Measurements from ENCODE around the gene FADS2. TPM values are rescaled to one million over a fixed set of nuclear protein-coding genes. Genes with fewer than 3 reads are reported as not detected.

The FADS2 gene
- total RNA-seq, 2 donors from 2014 or later = 5.1 to 10.2 TPM

DNA sequence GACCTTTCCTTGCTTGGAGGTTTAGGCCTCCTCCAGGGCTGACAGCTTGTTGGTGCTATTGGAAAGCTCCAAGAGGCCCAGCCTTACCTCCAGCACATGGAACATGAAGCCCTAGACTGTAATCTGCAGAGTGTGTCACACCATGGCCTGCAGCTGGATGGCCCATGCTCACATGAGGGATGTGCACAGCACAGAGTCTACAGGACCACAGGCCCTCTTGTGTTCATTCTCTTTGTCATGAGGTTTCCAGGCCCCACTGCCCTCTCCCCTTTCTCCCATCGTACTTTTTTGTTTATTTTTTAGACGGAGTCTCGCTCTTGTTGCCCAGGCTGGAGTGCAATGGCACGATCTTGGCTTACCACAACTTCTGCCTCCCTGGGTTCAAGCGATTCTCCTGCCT, 21.3 kb upstream of the FADS2 start:
- TF ChIP-seq, protein P1, sequence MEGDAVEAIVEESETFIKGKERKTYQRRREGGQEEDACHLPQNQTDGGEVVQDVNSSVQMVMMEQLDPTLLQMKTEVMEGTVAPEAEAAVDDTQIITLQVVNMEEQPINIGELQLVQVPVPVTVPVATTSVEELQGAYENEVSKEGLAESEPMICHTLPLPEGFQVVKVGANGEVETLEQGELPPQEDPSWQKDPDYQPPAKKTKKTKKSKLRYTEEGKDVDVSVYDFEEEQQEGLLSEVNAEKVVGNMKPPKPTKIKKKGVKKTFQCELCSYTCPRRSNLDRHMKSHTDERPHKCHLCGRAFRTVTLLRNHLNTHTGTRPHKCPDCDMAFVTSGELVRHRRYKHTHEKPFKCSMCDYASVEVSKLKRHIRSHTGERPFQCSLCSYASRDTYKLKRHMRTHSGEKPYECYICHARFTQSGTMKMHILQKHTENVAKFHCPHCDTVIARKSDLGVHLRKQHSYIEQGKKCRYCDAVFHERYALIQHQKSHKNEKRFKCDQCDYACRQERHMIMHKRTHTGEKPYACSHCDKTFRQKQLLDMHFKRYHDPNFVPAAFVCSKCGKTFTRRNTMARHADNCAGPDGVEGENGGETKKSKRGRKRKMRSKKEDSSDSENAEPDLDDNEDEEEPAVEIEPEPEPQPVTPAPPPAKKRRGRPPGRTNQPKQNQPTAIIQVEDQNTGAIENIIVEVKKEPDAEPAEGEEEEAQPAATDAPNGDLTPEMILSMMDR (IDR thresholded peaks at IDR 0.05) = no peak
- peaks cover 31% of the 10 kb centered on the region for H3K36me3 ChIP-seq
- H3K27me3 ChIP-seq = no peaks in the 10 kb centered on the region
- H3K4me1 ChIP-seq = no peaks in the 10 kb centered on the region
- H3K4me3 ChIP-seq = no peak overlapping the region
- DNase-seq (ENCODE audit: low spot score) = no peak
- no peaks in the 10 kb centered on the region for H3K9me3 ChIP-seq
- H3K27ac ChIP-seq = no peak overlapping the region

DNA sequence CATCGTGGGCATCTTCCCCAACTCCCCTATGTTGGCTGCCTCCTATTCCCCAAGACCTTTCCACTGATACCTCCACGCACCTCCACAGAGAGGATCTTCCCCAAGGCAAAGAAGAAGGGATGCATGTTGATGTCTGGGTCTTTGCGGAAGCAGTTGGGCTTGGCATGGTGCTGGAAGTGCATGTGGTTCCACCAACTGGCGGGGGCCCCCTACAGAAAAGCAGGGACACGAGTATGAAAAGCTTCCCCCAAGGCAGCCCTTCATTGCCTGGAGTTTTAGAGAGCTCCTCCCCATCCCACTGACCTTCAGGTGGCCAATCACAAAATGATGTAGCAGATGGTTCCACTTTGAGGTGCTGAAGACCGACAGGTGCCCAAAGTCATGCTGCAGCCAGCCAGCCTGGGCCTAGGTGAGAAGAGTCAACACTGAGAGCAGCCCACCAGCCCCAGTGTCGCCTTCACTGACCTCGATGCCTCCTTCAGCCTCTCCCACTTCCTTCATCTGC, 17.4 kb upstream of the FADS2 start:
- H3K4me3 ChIP-seq = no peak overlapping the region
- H3K9me3 ChIP-seq = no peaks in the 10 kb centered on the region
- TF ChIP-seq, protein P1 (IDR thresholded peaks at IDR 0.05) = no peak
- H3K27me3 ChIP-seq = no peaks in the 10 kb centered on the region
- no peaks in the 10 kb centered on the region for H3K4me1 ChIP-seq
- DNase-seq (ENCODE audit: low spot score) = no peak
- no peak overlapping the region for H3K27ac ChIP-seq
- peaks cover 31% of the 10 kb centered on the region for H3K36me3 ChIP-seq

DNA sequence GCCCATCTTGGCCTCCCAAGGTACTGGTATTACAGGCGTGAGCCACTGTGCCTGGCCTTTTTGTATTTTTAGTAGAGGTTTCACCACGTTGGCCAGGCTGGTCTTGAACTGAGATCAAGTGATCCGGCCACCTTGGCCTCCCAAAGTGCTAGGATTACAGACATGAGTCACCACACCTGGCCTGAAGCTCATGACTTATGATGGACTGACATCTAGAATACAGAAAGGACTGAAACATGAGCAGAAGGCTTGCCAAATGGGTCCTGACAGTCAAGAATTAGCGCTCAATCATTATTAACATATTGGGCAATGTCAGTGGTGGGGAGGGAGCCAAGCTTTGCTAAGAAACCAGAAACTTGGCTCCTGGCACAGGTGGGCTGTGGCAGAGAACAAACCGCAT, 16.3 kb upstream of the FADS2 start:
- Histone ChIP-seq H3K36me3 (peaks cover 31% of the 10 kb centered on the region), H3K9me3 (no peaks in the 10 kb centered on the region), H3K27ac (no peak overlapping the region), H3K4me3 (no peak overlapping the region), H3K27me3 (no peaks in the 10 kb centered on the region), H3K4me1 (peaks cover 0 to 7% of the 10 kb centered on the region in 2 donors)
- TF ChIP-seq, protein P1 (IDR thresholded peaks at IDR 0.05) = no peak
- DNase-seq (ENCODE audit: low spot score) = no peak

DNA sequence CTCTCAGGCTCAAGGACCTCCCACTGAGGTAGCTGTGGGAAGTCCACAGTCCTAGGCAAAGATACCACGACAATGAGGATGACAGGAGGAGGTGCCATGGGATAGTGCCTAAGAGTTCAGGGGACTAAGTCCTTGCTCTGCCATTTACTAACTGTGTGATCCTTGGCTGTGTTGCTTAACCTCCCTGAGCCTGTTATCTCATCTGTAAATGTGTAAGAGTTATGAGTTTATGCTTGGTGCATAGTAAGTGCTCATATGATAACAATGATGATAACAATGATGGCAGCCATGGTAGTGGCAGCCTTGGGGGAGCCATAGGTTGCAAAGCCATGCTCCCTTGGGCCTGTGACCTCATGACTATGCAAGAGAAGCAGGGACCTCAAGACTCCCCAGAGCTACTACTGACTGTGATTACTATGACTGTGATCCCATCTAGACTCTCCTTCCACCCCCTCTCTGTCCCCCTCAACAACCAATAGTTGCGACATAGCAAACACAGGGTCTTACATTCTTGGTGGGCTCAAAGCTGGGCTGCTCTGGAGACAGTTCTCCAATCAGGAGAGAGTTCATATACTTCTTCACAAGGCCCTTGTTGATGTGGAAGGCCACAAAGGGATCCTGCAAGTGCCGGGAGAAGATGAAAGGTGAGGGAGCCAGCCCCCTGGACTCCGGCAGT, 15.2 kb upstream of the FADS2 start:
- no peak overlapping the region for H3K4me3 ChIP-seq
- H3K9me3 ChIP-seq = no peaks in the 10 kb centered on the region
- H3K4me1 ChIP-seq = peaks cover 0 to 14% of the 10 kb centered on the region in 2 donors
- no peak overlapping the region for H3K27ac ChIP-seq
- H3K36me3 ChIP-seq = peaks cover 31% of the 10 kb centered on the region
- TF ChIP-seq, protein P1 (IDR thresholded peaks at IDR 0.05) = no peak
- H3K27me3 ChIP-seq = no peaks in the 10 kb centered on the region
- DNase-seq (ENCODE audit: low spot score) = no peak

DNA sequence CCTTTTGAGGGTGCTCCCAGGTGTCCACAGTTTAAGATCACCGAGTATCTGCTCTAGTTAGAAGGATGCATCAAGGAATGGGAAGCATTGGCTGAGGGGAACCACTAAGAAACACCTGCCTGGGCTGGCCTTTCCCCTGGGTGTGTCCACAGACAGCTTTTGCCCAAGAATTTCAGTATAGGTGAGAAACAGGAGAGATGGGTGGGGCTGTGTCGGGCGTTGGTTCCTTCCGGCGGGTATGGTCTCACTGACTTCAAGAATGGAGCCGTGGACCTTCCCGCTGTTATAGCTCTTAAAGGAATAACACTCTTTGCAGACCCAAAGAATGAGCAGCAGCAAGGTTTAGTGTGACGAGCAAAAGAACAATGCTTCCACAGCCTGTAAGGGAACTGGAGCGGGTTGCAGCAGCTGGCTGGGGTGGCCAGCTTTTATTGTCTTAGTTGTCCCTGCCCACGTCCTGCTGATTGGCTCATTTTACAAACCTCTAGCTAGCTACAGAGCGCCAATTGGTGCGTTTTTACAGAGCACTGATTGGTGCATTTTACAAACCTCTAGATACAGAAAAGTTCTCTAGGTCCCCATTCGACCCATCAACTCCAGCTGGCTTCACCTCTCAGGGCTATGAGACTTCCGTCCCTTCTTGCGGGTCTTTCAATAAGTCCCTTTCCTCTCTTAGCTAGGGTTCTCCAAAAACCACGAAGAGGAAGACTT, 13.7 kb upstream of the FADS2 start:
- peak overlapping the region; percentile 60 to 78 for H3K4me3 ChIP-seq
- H3K36me3 ChIP-seq = peaks cover 31% of the 10 kb centered on the region
- TF ChIP-seq, protein P1 (IDR thresholded peaks at IDR 0.05) = no peak
- H3K27ac ChIP-seq = peak overlapping the region; percentile 96 to 99
- peaks cover 0 to 14% of the 10 kb centered on the region in 2 donors for H3K4me1 ChIP-seq
- no peaks in the 10 kb centered on the region for H3K9me3 ChIP-seq
- no peak for DNase-seq (ENCODE audit: low spot score)
- H3K27me3 ChIP-seq = no peaks in the 10 kb centered on the region

Data from right atrium auricular region (tissue), 2 donors.